GM15510 (cell line): ENCODE data around the gene LTBP3.

ENCODE experiments used
- POLR2A ChIP-seq: IDR thresholded peaks from 3 replicates; pipeline ENCODE4 v1.6.1; 2011; ENCODE audit warnings: borderline replicate concordance; ENCODE audit not compliant: insufficient read length; ENCODE audit errors: extremely low read depth

The LTBP3 gene

DNA sequence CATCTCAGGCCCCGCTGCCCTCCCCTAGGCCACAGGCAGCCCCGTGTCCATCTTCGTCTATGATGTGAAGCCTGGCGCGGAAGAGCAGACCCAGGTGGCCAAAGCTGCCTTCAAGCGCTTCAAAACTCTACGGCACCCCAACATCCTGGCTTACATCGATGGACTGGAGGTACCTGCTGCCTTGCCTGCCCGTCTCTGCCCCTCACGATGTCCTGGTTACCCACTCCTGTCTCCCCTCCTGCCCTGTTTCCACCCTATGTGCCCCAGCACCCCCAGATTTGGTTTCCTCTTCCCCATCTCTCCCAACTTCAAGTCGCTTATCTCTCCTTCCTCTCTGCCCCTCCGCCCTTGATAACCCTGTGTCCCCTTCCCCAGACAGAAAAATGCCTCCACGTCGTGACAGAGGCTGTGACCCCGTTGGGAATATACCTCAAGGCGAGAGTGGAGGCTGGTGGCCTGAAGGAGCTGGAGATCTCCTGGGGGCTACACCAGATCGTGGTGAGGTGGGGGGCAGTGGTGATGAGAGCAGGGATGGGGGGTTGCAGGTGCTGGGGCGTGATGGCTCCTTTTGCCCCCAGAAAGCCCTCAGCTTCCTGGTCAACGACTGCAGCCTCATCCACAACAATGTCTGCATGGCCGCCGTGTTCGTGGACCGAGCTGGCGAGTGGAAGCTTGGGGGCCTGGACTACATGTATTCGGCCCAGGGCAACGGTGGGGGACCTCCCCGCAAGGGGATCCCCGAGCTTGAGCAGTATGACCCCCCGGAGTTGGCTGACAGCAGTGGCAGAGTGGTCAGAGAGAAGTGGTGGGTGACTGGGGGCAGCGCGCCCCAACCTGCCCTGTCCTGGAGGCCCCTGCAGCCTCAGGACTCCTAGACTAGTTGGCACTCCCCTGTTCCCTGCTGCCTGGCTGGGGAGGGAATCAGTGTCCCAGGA is 32.3 kb downstream of the LTBP3 start:
- no peak for TF ChIP-seq POLR2A

DNA sequence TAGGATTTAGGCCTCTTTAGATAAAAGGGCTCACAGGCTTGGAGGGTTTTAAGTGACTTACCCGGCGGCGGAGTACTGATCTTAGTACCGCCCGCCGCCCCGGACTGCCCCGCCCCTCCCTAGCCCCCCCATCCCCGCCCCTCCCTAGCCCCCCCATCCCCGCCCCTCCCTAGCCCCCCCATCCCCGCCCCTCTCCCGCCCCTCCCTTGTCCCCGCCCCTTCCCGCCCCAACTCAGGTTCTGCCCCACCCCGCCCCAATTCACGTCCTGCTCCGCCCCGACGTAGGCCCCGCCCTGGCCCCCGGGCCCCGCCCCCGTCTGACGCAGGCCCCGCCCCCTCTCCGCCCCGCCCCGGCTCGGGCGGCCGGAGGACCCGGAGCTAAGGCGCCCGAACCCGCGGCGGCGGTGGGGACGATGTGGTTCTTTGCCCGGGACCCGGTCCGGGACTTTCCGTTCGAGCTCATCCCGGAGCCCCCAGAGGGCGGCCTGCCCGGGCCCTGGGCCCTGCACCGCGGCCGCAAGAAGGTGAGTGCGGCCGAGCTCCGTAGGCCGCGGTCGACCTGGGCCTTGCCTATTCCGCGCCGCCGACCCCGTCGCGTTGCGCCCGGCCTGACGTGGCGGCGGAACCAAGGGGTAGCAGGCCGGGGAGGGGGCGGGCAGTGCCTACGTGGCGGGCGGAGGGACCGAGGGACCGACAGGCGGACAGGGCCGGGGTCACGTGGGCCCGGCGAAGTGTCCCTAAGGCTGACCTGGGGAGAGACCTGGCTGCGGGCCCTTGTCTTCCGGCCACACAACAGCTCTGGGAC is 33.2 kb downstream of the LTBP3 start, which contains the start of gene SCYL1:
TSS of gene SCYL1 (plus strand) at position 343 of the 805 bp plus-strand sequence. CDS start at position 414, 71 bp downstream.
- TF ChIP-seq POLR2A, result peak; percentile 65

DNA sequence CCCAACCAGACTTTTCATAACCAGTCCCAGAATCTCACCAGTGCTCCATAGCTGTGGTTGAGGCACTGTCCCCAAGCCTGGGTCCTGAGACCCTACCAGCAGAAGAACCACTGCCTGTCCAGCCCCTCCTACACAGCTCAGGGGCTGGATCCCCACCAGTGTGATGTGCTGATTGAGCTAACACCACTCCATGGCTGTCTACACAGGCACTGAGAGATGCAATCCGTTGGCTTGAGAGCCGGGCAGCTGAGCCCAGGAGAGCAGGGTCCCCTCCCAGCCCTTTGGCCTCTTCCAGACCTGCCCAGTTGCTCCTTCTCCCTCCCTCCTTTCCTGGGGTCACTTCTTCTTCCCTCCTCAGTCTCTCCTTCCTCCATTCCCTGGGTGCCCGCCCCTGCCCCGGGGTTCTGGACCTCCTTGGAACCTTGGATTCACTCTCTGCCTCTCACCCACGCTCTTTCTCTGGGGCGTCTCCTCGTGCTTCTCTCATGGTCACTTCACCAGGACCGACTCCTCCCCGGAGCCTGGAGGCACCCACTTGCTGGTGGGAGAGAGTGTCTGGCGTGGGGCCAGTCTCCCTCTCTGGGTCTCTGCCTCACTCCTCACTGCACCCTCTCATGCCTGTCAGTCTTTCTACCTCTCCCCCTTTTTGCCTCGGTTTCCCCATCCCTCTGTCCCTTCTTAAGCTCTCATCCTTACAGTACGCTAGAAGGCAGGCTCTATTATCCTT is 34.0 kb downstream of the LTBP3 start:
- no peak for TF ChIP-seq POLR2A

DNA sequence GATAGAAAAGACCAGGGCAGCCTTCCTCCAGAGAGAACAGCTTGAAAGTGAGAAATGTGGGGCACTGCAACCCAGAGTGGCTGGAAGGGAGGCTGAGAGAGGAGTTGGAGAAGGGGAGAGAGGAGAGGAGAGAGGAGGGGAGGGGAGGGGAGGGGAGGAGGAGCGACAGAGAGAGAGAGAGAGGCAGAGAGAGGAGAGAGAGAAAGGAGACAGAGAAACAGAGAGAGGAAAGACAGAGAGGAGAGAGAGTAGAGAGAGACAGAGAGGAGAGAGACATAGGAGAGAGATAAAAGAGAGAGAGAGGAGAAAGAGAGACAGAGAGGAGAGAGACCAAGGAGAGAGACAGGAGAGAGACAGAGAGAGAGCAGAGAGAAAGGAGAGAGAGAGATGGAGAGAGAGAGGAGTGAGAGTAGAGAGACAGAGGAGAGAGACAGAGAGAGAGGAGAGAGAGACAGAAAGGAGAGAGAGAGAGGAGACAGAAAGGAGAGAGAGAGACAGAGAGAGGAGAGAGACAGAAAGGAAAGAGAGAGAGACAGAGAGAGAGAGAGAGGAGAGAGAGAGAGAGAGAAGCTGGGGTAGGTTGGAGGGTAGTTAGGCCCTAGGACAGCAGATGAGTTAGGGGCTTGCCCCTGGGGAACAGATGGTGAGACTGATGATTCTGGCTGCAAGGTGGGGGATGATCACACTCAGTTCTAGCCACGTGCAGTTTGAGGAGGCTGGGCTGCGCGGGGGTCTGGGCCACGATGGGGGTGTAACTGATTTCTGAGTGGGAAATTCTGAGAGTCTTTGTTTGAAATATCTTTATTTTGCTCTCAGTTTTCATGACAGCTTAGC is 41.8 kb downstream of the LTBP3 start:
- TF ChIP-seq POLR2A, result no peak

DNA sequence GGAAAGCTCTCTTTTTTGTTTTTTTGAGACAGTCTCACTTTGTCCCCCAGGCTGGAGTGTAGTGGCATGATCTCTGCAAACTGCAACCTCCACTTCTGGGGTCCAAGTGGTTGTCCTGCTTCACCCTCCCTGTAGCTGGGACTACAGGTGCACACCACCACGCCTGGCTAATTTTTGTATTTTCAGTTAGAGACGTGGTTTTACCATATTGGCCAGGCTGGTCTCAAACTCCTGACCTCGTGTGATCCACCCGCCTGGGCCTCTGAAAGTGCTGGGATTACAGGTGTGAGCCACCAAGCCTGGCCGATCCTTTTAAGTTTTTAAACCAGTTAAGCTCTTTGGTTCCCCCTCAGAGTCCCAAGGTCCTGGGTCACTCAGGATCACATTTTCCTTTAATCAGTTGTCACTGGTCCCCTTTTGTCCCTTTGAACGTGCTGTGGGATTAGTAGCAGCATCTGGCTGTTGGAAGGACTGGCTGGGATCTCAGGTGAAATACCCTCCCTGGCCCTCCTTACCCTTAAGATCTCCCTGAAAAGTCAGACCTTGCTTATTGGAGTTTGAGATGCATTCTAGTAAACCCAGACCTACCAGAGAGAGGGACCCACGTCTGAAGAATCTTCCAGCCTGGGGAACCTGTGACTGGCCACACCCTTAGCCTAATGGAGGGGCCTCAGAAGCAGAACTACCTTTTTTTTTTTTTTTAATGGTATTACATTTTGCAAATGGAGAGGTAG is 51.2 kb downstream of the LTBP3 start:
- TF ChIP-seq POLR2A, result peak; percentile 77

DNA sequence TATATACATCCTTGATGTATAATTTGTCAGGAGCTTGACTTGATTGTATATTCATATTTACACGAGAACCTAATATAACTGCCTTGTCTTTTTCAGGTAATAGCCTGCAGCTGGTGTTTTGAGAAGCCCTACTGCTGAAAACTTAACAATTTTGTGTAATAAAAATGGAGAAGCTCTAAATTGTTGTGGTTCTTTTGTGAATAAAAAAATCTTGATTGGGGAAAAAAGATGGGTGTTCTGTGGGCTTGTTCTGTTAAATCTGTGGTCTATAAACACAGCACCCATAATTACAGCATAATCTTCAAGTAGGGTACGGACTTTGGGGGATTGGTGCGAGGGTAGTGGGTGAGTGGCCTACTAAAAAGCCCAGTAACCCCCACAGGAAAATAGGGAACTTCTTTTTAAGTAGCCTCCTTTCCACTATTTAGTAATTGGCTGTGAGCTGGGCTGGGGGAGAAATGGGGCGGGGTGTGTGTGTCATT is 51.8 kb downstream of the LTBP3 start:
- no peak for TF ChIP-seq POLR2A

DNA sequence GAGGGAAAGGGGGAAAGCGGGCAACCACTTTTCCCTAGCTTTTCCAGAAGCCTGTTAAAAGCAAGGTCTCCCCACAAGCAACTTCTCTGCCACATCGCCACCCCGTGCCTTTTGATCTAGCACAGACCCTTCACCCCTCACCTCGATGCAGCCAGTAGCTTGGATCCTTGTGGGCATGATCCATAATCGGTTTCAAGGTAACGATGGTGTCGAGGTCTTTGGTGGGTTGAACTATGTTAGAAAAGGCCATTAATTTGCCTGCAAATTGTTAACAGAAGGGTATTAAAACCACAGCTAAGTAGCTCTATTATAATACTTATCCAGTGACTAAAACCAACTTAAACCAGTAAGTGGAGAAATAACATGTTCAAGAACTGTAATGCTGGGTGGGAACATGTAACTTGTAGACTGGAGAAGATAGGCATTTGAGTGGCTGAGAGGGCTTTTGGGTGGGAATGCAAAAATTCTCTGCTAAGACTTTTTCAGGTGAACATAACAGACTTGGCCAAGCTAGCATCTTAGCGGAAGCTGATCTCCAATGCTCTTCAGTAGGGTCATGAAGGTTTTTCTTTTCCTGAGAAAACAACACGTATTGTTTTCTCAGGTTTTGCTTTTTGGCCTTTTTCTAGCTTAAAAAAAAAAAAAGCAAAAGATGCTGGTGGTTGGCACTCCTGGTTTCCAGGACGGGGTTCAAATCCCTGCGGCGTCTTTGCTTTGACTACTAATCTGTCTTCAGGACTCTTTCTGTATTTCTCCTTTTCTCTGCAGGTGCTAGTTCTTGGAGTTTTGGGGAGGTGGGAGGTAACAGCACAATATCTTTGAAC is 52.5 kb downstream of the LTBP3 start:
- TF ChIP-seq POLR2A, result peak; percentile 51

DNA sequence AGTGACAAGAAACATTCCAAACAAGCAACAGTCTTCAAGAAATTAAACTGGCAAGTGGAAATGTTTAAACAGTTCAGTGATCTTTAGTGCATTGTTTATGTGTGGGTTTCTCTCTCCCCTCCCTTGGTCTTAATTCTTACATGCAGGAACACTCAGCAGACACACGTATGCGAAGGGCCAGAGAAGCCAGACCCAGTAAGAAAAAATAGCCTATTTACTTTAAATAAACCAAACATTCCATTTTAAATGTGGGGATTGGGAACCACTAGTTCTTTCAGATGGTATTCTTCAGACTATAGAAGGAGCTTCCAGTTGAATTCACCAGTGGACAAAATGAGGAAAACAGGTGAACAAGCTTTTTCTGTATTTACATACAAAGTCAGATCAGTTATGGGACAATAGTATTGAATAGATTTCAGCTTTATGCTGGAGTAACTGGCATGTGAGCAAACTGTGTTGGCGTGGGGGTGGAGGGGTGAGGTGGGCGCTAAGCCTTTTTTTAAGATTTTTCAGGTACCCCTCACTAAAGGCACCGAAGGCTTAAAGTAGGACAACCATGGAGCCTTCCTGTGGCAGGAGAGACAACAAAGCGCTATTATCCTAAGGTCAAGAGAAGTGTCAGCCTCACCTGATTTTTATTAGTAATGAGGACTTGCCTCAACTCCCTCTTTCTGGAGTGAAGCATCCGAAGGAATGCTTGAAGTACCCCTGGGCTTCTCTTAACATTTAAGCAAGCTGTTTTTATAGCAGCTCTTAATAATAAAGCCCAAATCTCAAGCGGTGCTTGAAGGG is 53.3 kb downstream of the LTBP3 start:
- no peak for TF ChIP-seq POLR2A

DNA sequence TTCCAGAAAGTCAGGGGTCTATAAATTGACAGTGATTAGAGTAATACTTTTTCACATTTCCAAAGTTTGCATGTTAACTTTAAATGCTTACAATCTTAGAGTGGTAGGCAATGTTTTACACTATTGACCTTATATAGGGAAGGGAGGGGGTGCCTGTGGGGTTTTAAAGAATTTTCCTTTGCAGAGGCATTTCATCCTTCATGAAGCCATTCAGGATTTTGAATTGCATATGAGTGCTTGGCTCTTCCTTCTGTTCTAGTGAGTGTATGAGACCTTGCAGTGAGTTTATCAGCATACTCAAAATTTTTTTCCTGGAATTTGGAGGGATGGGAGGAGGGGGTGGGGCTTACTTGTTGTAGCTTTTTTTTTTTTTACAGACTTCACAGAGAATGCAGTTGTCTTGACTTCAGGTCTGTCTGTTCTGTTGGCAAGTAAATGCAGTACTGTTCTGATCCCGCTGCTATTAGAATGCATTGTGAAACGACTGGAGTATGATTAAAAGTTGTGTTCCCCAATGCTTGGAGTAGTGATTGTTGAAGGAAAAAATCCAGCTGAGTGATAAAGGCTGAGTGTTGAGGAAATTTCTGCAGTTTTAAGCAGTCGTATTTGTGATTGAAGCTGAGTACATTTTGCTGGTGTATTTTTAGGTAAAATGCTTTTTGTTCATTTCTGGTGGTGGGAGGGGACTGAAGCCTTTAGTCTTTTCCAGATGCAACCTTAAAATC is 54.0 kb downstream of the LTBP3 start:
- peak; percentile 58 for TF ChIP-seq POLR2A

DNA sequence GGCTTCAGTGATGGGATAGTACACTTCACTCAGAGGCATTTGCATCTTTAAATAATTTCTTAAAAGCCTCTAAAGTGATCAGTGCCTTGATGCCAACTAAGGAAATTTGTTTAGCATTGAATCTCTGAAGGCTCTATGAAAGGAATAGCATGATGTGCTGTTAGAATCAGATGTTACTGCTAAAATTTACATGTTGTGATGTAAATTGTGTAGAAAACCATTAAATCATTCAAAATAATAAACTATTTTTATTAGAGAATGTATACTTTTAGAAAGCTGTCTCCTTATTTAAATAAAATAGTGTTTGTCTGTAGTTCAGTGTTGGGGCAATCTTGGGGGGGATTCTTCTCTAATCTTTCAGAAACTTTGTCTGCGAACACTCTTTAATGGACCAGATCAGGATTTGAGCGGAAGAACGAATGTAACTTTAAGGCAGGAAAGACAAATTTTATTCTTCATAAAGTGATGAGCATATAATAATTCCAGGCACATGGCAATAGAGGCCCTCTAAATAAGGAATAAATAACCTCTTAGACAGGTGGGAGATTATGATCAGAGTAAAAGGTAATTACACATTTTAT is 54.7 kb downstream of the LTBP3 start:
- TF ChIP-seq POLR2A, result no peak
